Left colon (tissue), 2 donors: ENCODE results near the gene ZXDC. TPM values are rescaled to one million over a fixed set of nuclear protein-coding genes. Genes with fewer than 3 reads are reported as not detected.
A peak's percentile ranks its signal among the peaks of the same experiment; 100 is the strongest.

Source experiments
- ATAC-seq: fragments of 200-7000 bp; cut with Tn5 transposase; one replicate; pipeline ENCODE4 v1.9.1; 2020; ENCODE audit warnings: mild to moderate bottlenecking, moderate library complexity
- DNase-seq, 2 donors: peaks; one replicate each; pipeline ENCODE4 v3.0.0-alpha.2; 2020
- intact Hi-C, 2 donors: fragments of 100-400 bp; cut with DNase I in 1 of 2; cut with micrococcal nuclease in 1 of 2; formaldehyde crosslinking; loops; one replicate each; pipeline versions ENCODE4 v1.11.2 to v1.14.0; 2022; cut with DNase I, micrococcal nuclease
- long read RNA-seq: library from polyadenylated mRNA; unstranded; transcript quantifications from one replicate; pipeline ENCODE4 v2.0.0, GENCODE V29; 2021
- total RNA-seq, 2 donors: library from RNA; stranded (reverse); fragmentation: NEBNext Ultra II Directional; extraction: Animal tissue kit (Norgen Biotek cat#: 25700); gene quantifications; one replicate each; pipeline ENCODE4 v1.2.1, GENCODE V29; 2021
- donor health status: DM: no; HTN: no; CAD: no.
- donor health status: DM: yes; HTN: yes; CAD: no.

ZXDC gene
- 10 to 100 TPM; 25.7 to 30.2 TPM for total RNA-seq
- long read RNA-seq, transcript ZXDC-202 (10 exons, 3,405 nt), result major isoform, 11 of 32 reads
- long read RNA-seq, partial matches to known transcripts, result 3 of 32 reads
- long read RNA-seq, other reads (novel, unspliced or antisense), result 14 of 32 reads

- DNase-seq (peak; percentile 90 to 94), ATAC-seq (peak; percentile 84)
- intact Hi-C loops, result no loop called here
Observed at GRCh38 chr3:126475413-126476114, at the start of gene ZXDC. ZXDC (minus strand) TSS chr3:126475891; CDS start chr3:126475865, 26 bp downstream.

GRCh38 chr3:126525091-126525852 is 49.6 kb upstream of the ZXDC start:
- intact Hi-C loops, result loop anchor here in 1 of 2 donors (10.0 kb wide), 1 partner anchor 1020 kb away; no protein-coding TSS in a partner anchor
- ATAC-seq (no peak), DNase-seq (peak in 1 of 2 donors; percentile 26)

DNA sequence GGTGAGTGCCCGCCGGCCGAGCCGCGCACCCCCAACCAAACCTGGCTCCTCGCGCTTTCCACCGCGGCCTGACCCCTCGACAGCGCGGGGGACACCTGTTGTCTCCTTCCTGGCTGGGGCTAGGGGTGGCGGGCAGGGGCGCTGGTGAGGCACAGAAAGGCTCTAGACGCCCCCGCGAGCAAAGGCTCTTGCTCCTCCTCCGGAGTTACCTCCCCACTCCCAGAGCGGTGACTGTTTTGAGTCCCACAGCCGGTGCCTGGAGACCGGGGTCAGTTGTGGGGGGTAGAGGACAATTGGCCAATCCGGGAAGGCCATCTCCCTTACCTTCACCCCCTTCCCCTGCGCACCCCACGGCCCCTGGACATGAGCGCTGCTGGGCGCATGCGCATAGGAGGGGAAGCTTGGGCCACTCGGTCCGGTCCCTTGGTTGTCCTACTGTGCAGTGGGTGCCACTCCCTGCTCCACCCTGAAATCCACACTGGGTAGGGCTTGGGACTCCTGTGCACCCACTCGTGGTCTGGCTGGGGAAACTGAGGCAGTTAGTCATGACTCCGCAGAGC is 48.8 kb upstream of the ZXDC start:
- ATAC-seq (peak; percentile 25), DNase-seq (peak in 1 of 2 donors; percentile 39)
- intact Hi-C loops, result loop anchor here in 1 of 2 donors (10.0 kb wide), 1 partner anchor 1020 kb away; no protein-coding TSS in a partner anchor

- peak; percentile 80 to 88 for DNase-seq
- peak; percentile 90 for ATAC-seq
- intact Hi-C loops, result loop anchor here in 1 of 2 donors (10.0 kb wide), 1 partner anchor 1021 kb away; no protein-coding TSS in a partner anchor
Observed at GRCh38 chr3:126523745-126524428, 48.2 kb upstream of the ZXDC start, which contains the start of gene CHST13. CHST13 (plus strand) TSS chr3:126524155; CDS start chr3:126524333, 178 bp downstream.

DNA sequence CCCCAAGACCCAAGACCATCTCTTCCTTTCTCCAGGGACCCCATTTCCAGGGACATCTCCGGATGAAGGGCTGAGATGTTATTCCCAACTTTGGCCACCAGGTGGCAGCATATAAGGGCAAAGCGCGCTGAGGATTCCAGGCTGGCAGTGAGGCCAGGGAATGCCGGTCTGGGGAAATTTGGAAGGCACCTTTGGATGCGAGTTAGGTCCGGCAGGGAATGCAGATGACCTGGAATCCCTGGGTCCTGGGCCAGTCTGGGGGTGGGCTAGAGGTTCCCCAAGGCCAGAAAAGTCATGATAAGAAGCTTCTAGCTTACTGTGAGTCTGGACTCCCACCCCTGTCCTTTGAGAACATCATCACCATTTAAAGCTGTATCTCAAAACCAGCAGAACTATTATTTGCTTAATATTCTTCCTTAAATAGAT is 46.7 kb upstream of the ZXDC start:
- ATAC-seq, result no peak
- intact Hi-C loops, result loop anchor here in 1 of 2 donors (10.0 kb wide), 1 partner anchor 1022 kb away; no protein-coding TSS in a partner anchor
- DNase-seq, result peak in 1 of 2 donors; percentile 60

- no peak for ATAC-seq
- intact Hi-C loops, result loop anchor here in 1 of 2 donors (10.0 kb wide), 1 partner anchor 1023 kb away; no protein-coding TSS in a partner anchor
- DNase-seq, result no peak
Observed at GRCh38 chr3:126521122-126521891, 45.6 kb upstream of the ZXDC start.

- DNase-seq (no peak), ATAC-seq (no peak)
- intact Hi-C loops, result loop anchor here in 1 of 2 donors (10.0 kb wide), 1 partner anchor 1025 kb away; no protein-coding TSS in a partner anchor
Observed at GRCh38 chr3:126519506-126520455, 44.1 kb upstream of the ZXDC start.

GRCh38 chr3:126518779-126519177 is 43.1 kb upstream of the ZXDC start:
- intact Hi-C loops, result no loop called here
- no peak for DNase-seq

GRCh38 chr3:126517986-126518778 is 42.5 kb upstream of the ZXDC start:
- no peak for DNase-seq
- intact Hi-C loops, result no loop called here
- ATAC-seq, result no peak

More at GRCh38 chr3:126518779-126519177, 43.1 kb upstream of the ZXDC start:
- ATAC-seq, result no peak

GRCh38 chr3:126517291-126517951 is 41.7 kb upstream of the ZXDC start, which contains the start of gene UROC1:
UROC1 (minus strand) TSS chr3:126517773; CDS start chr3:126517719, 54 bp downstream.
- intact Hi-C loops, result no loop called here
- no peak for ATAC-seq
- DNase-seq, result no peak

- ATAC-seq (no peak), DNase-seq (no peak)
- intact Hi-C loops, result no loop called here
Observed at GRCh38 chr3:126516936-126517290, 41.2 kb upstream of the ZXDC start.

GRCh38 chr3:126516152-126516935 is 40.7 kb upstream of the ZXDC start:
- ATAC-seq (no peak), DNase-seq (no peak)
- intact Hi-C loops, result no loop called here

DNA sequence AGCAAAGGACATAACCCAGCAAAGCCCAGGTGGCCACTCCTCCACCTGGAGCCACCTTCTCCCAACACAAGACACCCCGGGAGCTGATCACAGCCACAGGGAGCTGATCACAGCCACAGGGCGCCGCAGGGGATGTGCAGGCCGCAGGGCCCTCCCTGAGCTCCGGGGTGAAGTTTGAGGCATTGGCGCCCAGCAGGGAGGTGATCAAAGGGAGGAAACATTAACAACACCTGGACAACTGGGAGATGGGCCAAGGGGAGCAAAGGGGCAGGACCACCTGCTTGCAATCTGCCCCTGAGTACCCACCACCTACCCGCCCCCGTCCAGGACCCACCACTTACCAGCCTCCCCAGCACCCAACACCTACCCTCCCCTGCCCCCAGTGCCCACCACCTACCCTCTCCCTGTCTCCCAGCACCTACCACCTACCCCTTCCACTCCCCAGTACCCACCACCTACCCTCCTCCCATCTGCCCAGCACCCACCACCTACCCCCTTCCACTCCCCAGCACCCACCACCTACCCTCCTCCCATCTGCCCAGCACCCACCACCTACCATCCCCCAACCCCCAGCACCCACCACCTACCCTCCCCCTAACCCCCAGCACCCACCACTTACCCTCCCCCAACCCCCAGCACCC is 39.5 kb upstream of the ZXDC start:
- ATAC-seq (no peak), DNase-seq (no peak)
- intact Hi-C loops, result no loop called here

DNA sequence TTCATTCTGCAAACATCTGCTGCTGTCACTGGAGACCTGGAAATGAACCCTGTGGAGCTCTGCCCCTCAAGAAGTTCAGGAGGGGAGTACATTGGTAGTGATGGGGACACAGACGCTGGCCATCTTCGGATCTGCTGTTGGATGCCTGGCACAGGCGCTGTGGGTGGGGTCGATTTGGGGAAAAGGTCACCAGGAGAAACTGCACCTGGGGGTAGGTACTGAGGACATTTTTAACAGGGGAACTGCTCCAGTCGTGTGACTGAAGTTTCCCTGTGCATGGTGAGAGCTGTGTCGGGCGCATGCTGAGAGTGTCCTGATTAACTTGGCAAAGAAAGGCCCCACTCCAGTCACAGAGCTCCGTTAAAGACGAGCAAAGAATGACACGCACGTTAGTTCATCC is 38.5 kb upstream of the ZXDC start:
- intact Hi-C loops, result no loop called here
- no peak for DNase-seq
- ATAC-seq, result no peak
